AG04449 (cell line): ENCODE measurements around the gene HS6ST1.

Experiments
- CTCF ChIA-PET: fragments of 350-600 bp; formaldehyde crosslinking; extraction: SDS; loops from one replicate; lab custom pipeline; 2021; ENCODE audit warnings: antibody characterized with exemption; lab: Yijun Ruan, JAX
- POLR2A ChIA-PET: fragments of 400-600, 350-600 bp; formaldehyde crosslinking; extraction: SDS; loops from one replicate; lab custom pipeline; 2020; ENCODE audit warnings: antibody characterized with exemption, inconsistent platforms; lab: Yijun Ruan, JAX
- DNase-seq: peaks from one replicate; pipeline ENCODE4 v3.0.0-alpha.2; 2010; ENCODE audit warnings: low read depth, low spot score
- H3K4me3 ChIP-seq: 2 replicates; pipeline ENCODE4 v1.5.1; 2011; ENCODE audit warnings: low read depth, mild to moderate bottlenecking, control low read depth, low read length
- TF ChIP-seq, protein P1 (sequence below): IDR thresholded peaks from one replicate; pipeline ENCODE4 v1.5.1; 2011; ENCODE audit warnings: mild to moderate bottlenecking, moderate library complexity, low read length, control low read depth, inconsistent platforms; ENCODE audit not compliant: insufficient read depth; ENCODE audit errors: missing control alignments

Gene HS6ST1

DNA sequence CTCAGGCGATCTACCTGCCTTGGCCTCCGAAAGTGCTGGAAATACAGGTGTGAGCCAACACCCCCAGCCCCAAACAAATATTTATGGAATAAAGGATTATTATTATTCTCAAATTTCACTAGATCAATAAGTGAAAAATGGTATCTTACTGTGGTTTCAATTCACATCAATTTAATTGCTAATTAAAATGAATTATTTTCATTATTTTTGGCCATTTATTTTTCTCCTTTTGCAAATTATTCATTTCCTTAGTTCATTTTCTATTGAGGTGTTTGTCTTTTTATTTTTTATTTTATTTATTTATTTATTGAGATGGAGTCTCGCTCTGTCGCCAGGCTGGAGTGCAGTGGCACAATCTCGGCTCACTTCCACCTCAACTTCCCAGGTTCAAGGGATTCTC is 11.9 kb upstream of the HS6ST1 start:
- CTCF ChIA-PET = interaction anchor here (1.5 kb wide), 1 partner anchor 9 kb away, joined by 3 read pairs; no protein-coding TSS in a partner anchor
- TF ChIP-seq, protein P1, sequence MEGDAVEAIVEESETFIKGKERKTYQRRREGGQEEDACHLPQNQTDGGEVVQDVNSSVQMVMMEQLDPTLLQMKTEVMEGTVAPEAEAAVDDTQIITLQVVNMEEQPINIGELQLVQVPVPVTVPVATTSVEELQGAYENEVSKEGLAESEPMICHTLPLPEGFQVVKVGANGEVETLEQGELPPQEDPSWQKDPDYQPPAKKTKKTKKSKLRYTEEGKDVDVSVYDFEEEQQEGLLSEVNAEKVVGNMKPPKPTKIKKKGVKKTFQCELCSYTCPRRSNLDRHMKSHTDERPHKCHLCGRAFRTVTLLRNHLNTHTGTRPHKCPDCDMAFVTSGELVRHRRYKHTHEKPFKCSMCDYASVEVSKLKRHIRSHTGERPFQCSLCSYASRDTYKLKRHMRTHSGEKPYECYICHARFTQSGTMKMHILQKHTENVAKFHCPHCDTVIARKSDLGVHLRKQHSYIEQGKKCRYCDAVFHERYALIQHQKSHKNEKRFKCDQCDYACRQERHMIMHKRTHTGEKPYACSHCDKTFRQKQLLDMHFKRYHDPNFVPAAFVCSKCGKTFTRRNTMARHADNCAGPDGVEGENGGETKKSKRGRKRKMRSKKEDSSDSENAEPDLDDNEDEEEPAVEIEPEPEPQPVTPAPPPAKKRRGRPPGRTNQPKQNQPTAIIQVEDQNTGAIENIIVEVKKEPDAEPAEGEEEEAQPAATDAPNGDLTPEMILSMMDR = no peak

GRCh38 chr2:128329607-128330006 is 10.9 kb upstream of the HS6ST1 start:
- CTCF ChIA-PET = interaction anchor here (0.7 to 1.5 kb wide), 5 partner anchors 8 to 426 kb away, joined by 3 to 5 read pairs (median 3); no protein-coding TSS in a partner anchor
- POLR2A ChIA-PET = interaction anchor here (1.0 kb wide), 1 partner anchor 33 kb away, joined by 7 read pairs; no protein-coding TSS in a partner anchor
- peak; percentile 96 for DNase-seq
- H3K4me3 ChIP-seq = no peak overlapping the region
- TF ChIP-seq, protein P1 = no peak

More for the DNA sequence above, 11.9 kb upstream of the HS6ST1 start:
- POLR2A ChIA-PET = no interaction called here
- DNase-seq = no peak
- no peak overlapping the region for H3K4me3 ChIP-seq

GRCh38 chr2:128327180-128327964 is 8.7 kb upstream of the HS6ST1 start:
- TF ChIP-seq, protein P1 = no peak
- ChIA-PET CTCF (interaction anchor here (1.4 kb wide), 1 partner anchor 311 kb away, joined by 3 read pairs; no protein-coding TSS in a partner anchor), POLR2A (no interaction called here)
- H3K4me3 ChIP-seq = no peak overlapping the region
- DNase-seq = no peak

- CTCF ChIA-PET = no interaction called here
- no peak overlapping the region for H3K4me3 ChIP-seq
- TF ChIP-seq, protein P1 = no peak
- POLR2A ChIA-PET = no interaction called here
- no peak for DNase-seq
Measured at GRCh38 chr2:128326346-128326745, 7.7 kb upstream of the HS6ST1 start.

- DNase-seq = no peak
- ChIA-PET CTCF (no interaction called here), POLR2A (no interaction called here)
- no peak overlapping the region for H3K4me3 ChIP-seq
- TF ChIP-seq, protein P1 = no peak
Measured at GRCh38 chr2:128325611-128326181, 7.0 kb upstream of the HS6ST1 start.

- ChIA-PET CTCF (interaction anchor here (1.1 kb wide), 1 partner anchor 91 kb away, joined by 3 read pairs; no protein-coding TSS in a partner anchor), POLR2A (no interaction called here)
- TF ChIP-seq, protein P1 = no peak
- DNase-seq = no peak
- H3K4me3 ChIP-seq = no peak overlapping the region
Measured at GRCh38 chr2:128324897-128325410, 6.3 kb upstream of the HS6ST1 start.
